SK-N-MC (cell line): ENCODE results near the gene FARS2.
A peak's percentile ranks its signal among the peaks of the same experiment; 100 is the strongest.

ENCODE experiments used
- DNase-seq: peaks from one replicate; pipeline ENCODE4 v3.0.0-alpha.2; 2011; ENCODE audit warnings: low read depth, low spot score
- H3K27ac ChIP-seq: fragments of 200-600 bp; sonication (generic); 2 replicates; pipeline ENCODE4 v1.5.1; 2016; ENCODE audit warnings: mixed run types
- H3K36me3 ChIP-seq: fragments of 200-600 bp; sonication (generic); 2 replicates; pipeline ENCODE4 v1.6.1; 2017; ENCODE audit warnings: antibody characterized with exemption, low read length, mixed read lengths; ENCODE audit not compliant: insufficient read depth
- H3K4me3 ChIP-seq: fragments of 200-600 bp; sonication (generic); 2 replicates; pipeline ENCODE4 v1.5.1; 2016
- H3K9ac ChIP-seq: fragments of 200-600 bp; sonication (generic); 2 replicates; pipeline ENCODE4 v1.8.0; 2017; ENCODE audit warnings: mixed run types, mixed read lengths; ENCODE audit not compliant: insufficient read length
- H3K9me3 ChIP-seq: fragments of 200-600 bp; sonication (generic); 2 replicates; pipeline ENCODE4 v1.6.1; 2017; ENCODE audit warnings: low read depth, mild to moderate bottlenecking, antibody characterized with exemption, low read length, moderate library complexity, mixed read lengths
- EZH2 ChIP-seq: fragments of 200-600 bp; sonication (generic); IDR thresholded peaks from one replicate; pipeline ENCODE4 v1.6.1; 2017; ENCODE audit warnings: antibody characterized with exemption
- FOXP2 ChIP-seq: optimal IDR thresholded peaks from 2 replicates; pipeline ENCODE3; 2011; ENCODE audit warnings: mild to moderate bottlenecking, moderate library complexity; ENCODE audit not compliant: insufficient read depth; ENCODE audit errors: extremely low read length, control extremely low read depth
- POLR2AphosphoS5 ChIP-seq: IDR thresholded peaks from 2 replicates; pipeline ENCODE4 v1.6.1; 2012; ENCODE audit warnings: mild to moderate bottlenecking, low read depth, low read length, borderline replicate concordance

FARS2 gene

DNA sequence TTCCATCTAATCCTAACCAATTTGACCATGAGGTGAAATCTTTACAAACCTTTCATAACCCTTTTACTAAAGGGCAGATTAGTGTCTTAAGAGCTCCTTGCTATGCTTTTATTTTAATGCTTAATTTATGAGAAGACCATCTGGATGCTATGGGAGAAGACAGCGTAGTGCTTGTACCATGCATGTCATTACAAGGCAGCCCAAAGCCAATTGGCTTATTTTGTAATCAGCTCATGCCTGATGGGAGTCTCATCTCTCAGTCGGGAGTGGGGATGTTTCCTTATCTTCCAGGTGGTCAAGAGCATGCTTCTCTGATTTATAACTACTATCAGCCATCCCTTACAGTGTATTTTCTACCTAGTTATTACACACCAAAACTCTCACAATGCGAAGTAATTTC, 304.7 kb downstream of the FARS2 start:
- Histone ChIP-seq H3K27ac (no peak overlapping the region), H3K4me3 (no peak overlapping the region), H3K9ac (no peak overlapping the region), H3K36me3 (no peaks in the 10 kb centered on the region), H3K9me3 (no peaks in the 10 kb centered on the region)
- no peak for TF ChIP-seq POLR2AphosphoS5
- TF ChIP-seq FOXP2 = no peak
- no peak for TF ChIP-seq EZH2
- DNase-seq = no peak

DNA sequence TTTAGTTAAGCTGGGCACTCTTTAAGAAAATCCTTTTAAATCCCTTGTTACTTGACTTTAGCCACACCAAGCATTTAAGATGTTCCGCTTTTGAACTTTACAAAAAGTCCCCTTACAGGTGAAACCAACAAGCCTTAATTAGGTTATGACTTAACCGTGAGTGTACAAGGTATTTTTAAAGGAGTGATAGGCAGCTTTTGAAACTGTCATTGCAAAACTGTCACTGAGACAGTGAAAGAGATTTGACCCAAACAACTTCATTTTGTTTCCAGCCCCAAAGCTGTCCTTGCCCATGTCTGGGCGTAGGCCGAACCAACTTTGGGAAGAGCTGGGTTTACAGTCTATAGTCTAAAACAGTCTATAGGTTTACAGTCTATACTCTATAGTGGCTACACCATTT, 305.4 kb downstream of the FARS2 start:
- H3K9me3 ChIP-seq = no peaks in the 10 kb centered on the region
- no peak for DNase-seq
- H3K36me3 ChIP-seq = no peaks in the 10 kb centered on the region
- no peak overlapping the region for H3K27ac ChIP-seq
- H3K9ac ChIP-seq = no peak overlapping the region
- no peak overlapping the region for H3K4me3 ChIP-seq
- TF ChIP-seq POLR2AphosphoS5 = no peak
- TF ChIP-seq FOXP2 = no peak
- no peak for TF ChIP-seq EZH2

DNA sequence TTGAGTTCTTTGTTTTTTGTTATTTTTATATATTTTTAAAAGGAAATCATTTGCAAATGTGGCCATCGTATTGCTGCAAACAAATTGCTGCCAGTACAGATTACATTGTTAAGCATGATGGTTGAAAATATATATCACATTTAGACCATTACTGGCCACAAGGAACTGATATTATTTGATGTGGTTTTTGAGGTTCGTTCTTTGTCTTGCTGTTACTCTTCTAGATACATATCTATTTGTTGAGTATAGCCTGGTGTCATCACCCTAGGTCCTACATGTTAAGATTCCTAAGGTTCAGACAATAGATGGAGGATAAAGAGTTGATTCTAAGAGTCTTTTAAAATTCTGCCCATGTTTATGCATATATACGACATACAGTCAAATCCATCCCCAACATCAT, 306.0 kb downstream of the FARS2 start:
- H3K4me3 ChIP-seq = no peak overlapping the region
- H3K27ac ChIP-seq = no peak overlapping the region
- H3K36me3 ChIP-seq = no peaks in the 10 kb centered on the region
- H3K9ac ChIP-seq = no peak overlapping the region
- DNase-seq = no peak
- TF ChIP-seq EZH2 (no peak), POLR2AphosphoS5 (no peak), FOXP2 (no peak)
- no peaks in the 10 kb centered on the region for H3K9me3 ChIP-seq

GRCh38 chr6:5567890-5568289, 306.6 kb downstream of the FARS2 start:
- Histone ChIP-seq H3K9me3 (no peaks in the 10 kb centered on the region), H3K9ac (no peak overlapping the region), H3K4me3 (no peak overlapping the region), H3K27ac (no peak overlapping the region), H3K36me3 (no peaks in the 10 kb centered on the region)
- TF ChIP-seq EZH2 (no peak), POLR2AphosphoS5 (no peak), FOXP2 (no peak)
- DNase-seq = no peak

- TF ChIP-seq EZH2 (no peak), FOXP2 (no peak), POLR2AphosphoS5 (no peak)
- Histone ChIP-seq H3K9ac (no peak overlapping the region), H3K27ac (no peak overlapping the region), H3K36me3 (no peaks in the 10 kb centered on the region), H3K9me3 (no peaks in the 10 kb centered on the region), H3K4me3 (no peak overlapping the region)
- DNase-seq = no peak
Observed at GRCh38 chr6:5569491-5569890, 308.2 kb downstream of the FARS2 start.

GRCh38 chr6:5570641-5571040, 309.3 kb downstream of the FARS2 start:
- Histone ChIP-seq H3K36me3 (no peaks in the 10 kb centered on the region), H3K4me3 (no peak overlapping the region), H3K27ac (no peak overlapping the region), H3K9ac (no peak overlapping the region), H3K9me3 (no peaks in the 10 kb centered on the region)
- TF ChIP-seq EZH2 (no peak), FOXP2 (no peak), POLR2AphosphoS5 (no peak)
- DNase-seq = no peak

- H3K4me3 ChIP-seq = no peak overlapping the region
- H3K9me3 ChIP-seq = no peaks in the 10 kb centered on the region
- no peak for DNase-seq
- TF ChIP-seq POLR2AphosphoS5 = no peak
- TF ChIP-seq EZH2 = no peak
- no peak for TF ChIP-seq FOXP2
- no peak overlapping the region for H3K9ac ChIP-seq
- no peaks in the 10 kb centered on the region for H3K36me3 ChIP-seq
- no peak overlapping the region for H3K27ac ChIP-seq
Observed at GRCh38 chr6:5580736-5581581, 319.6 kb downstream of the FARS2 start.

DNA sequence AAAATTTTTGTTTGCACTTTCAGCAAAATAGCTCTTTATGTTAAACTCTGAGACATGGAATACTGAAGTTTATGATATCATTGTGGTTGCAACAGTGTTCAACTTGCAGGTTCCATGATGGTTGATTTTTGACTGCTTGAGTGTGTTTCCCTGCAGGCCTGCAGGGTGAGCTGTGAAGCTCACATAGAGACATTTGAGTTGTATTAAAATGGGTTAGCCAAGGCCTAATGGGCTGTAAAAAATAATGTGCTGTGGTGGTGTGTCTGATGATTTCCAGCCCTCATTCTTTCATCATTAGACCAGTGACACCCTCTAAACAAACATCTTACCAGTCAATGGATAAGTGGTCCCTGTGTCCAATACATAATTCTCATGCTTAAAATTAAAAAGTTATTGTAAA, 321.4 kb downstream of the FARS2 start:
- no peak for DNase-seq
- Histone ChIP-seq H3K9ac (no peak overlapping the region), H3K4me3 (no peak overlapping the region), H3K9me3 (no peaks in the 10 kb centered on the region), H3K27ac (no peak overlapping the region), H3K36me3 (no peaks in the 10 kb centered on the region)
- no peak for TF ChIP-seq POLR2AphosphoS5
- no peak for TF ChIP-seq FOXP2

GRCh38 chr6:5583528-5583927, 322.2 kb downstream of the FARS2 start:
- Histone ChIP-seq H3K27ac (peak overlapping the region; percentile 69), H3K9ac (no peak overlapping the region), H3K4me3 (no peak overlapping the region), H3K36me3 (no peaks in the 10 kb centered on the region), H3K9me3 (no peaks in the 10 kb centered on the region)
- no peak for TF ChIP-seq FOXP2
- no peak for TF ChIP-seq EZH2
- no peak for TF ChIP-seq POLR2AphosphoS5
- no peak for DNase-seq
